Activated naive CD8-positive, alpha-beta T cell treated with anti-CD3 and anti-CD28 coated beads, Interleukin-2, amount 50 U/mL, for 16 hours (primary cell): ENCODE measurements around the gene COG4.
A peak's percentile ranks its signal among the peaks of the same experiment; 100 is the strongest.
"Not testable (repeated sequence)": the region's sequence is repeated elsewhere in the genome, so short reads cannot be mapped to it uniquely, and the experiment has no call there.

Experiments
- DNase-seq: peaks from one replicate; pipeline ENCODE4 v3.0.0-alpha.2; 2020; ENCODE audit warnings: low read depth, low spot score

Gene COG4

DNA sequence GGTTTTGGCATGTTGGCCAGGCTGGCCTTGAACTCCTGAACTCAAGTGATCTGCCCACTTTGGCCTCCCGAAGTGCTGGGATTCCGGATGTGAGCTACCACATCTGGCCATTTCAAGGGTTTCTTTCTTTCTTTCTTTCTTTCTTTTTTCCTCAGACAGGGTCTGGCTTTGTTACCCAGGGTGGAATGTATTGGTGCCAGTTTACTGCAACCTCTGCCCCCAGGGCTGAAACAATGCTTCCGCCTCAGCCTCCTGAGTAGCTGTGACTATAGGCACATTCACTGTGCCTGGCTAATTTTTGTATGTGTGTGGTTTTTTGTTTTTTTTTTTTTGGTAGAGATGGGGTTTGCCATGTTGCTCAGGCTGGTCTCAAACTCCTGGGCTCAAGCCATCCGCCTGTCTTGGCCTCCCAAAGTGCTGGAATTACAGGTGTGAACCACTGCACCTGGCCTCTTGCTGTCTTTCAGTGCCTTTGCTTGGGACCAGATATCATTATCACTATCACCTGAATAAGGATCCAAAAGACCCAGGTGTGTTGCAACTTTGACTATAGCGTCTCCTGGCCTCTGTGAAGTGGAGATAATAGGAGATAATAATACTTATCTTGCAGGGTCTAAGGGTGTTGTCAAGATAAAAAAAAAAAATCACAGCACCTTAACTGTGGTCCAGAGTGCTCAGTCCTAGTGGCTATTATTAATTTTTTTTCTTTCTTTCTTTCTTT is 65.7 kb downstream of the COG4 start:
- DNase-seq, result no peak

GRCh38 chr16:70455910-70456309 is 67.4 kb downstream of the COG4 start:
- no peak for DNase-seq

DNA sequence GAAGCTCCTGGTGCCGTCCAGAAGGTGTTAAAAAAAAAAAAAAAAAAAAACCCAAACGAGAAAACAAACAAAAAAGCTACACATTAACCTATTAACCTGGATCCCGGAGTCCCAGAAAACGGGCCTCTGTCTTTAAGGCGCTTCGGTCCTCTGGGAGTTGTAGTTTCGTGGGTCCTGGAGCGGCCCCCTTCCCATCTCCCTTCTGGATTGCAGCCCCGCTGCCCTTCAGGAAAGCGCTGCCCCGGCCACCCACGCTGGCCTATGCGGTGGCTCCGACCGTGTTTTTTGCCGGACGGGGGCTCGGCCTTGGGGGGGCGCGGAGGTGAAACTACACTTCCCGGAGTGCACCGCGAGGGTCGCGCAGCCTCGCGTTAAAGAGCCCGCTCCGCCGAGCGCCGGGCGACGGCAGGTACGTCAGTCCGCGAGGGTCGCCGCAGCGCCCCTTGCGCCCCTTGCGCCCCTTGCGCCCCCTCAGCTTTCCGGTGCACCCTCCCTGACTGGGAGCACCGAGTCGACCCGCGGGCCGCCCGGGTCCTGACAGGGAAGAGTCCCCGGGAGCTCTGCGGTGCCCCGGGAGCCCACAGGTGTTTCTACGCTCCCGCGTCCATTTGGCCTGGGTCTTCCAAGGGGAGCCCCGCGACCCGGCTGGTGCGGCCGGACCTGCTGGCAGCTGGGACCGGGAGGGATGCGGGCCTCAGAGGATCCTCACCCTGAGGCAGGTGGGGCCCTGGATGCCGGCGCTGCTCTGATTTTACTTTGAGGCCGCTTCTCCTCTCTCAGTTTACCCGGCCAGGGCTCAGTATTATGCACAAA is 68.9 kb downstream of the COG4 start, which contains the start of gene FCSK:
TSS of gene FCSK (plus strand) at position 374 of the 813 bp plus-strand sequence. CDS start 8,596 bp downstream, outside the sequence.
- peak; percentile 16 for DNase-seq

- no peak for DNase-seq
Measured at GRCh38 chr16:70453892-70454221, 69.5 kb downstream of the COG4 start.

DNA sequence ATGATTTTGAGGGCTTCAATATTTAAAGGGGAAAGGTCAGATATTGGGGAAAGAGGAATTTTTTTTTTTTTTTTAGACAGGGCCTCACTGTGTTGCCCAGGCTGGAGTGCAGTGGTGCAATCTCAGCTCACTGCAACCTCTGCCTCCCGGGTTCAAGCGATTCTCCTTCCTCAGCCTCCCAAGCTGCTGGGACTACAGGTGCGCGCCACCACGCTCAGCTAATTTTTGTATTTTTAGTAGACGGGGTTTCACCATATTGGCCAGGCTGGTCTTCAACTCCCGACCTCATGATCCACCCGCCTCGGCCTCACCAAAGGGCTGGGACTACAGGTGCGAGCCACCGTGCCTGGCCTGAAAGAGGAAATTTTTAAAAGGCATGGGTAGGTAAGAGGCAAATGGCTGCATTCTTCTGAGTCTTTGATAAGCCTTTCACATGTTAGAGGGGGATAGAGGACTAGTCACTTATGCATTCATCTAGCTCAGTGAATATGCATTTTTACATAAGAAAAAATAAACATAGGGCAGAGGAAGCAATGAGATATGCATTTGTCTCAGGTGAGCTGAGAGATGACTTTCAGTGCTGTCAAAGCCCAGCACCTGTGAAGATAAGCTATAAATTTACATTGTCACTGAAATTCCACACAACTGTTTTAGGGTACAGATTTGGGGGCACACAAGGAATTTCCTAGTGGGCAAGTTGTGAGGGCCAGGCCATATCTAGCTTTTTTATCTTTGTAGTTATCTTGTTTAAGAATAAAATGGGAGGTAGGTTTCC is 70.0 kb downstream of the COG4 start:
- DNase-seq, result no peak

DNA sequence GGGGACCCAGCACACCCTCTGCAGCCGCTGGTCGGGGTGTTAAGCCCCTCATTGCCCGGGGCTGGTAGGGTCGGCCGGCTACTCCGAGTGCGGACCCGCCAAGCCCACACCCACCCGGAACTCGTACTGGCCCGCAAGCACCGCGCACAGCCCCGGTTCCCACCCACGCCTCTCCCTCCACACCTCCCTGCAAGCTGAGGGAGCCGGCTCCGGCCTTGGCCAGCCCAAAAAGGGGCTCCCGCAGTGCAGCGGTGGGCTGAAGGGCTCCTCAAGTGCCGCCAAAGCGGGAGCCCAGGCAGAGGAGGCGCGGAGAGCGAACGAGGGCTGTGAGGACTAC is 72.4 kb downstream of the COG4 start:
- DNase-seq, result not testable (repeated sequence)

DNA sequence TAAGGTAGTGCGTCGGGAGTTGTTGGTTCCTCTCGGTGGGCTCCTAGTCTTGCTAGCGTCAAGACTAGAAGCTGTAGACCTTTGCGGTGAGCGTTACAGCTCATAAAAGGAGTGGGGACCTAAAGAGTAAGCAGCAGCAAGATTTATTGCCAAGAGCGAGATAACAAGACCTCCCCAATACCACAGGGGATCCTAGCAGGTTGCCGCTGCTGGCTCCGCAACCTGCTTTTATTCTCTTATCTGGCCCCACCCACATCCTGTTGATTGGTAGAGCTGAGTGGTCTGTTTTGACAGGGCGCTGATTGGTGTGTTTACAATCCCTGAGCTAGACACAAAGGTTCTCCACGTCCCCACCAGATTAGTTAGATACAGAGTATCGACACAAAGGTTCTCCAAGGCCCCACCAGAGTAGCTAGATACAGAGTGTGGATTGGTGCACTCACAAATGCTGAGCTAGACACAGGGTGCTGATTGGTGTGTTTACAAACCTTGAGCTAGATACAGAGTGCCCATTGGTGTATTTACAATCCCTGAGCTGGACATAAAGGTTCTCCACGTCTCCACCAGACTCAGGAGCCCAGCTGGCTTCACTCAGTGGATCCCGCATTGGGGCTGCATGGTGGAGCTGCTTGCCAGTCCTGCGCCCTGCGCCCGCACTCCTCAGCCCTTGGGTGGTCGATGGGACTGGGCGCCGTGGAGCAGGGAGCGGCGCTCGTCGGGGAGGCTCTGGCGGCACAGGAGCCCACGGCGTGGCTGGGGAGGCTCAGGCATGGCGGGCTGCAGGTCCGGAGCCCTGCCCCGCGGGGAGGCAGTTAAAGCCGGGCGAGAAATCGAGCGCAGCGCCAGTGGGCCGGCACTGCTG is 73.0 kb downstream of the COG4 start:
- DNase-seq, result not testable (repeated sequence)

DNA sequence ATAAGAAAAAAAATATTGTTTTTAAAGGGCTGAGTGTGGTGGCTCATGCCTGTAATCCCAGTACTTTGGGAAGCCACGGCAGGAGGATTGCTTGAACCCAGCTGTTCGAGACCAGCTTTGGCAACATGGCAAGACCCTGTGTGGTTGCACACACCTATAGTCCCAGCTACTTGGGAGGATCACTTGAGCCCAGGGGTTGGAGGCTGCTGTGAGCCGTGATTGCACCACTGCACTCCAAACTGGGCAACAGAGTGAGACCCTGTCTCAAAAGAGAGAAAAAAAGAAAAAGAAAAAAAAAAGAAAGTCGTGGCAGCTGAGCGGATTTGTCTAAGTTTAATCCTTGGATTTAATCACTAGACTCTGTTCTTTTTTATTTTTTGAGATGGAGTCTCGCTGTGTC is 75.3 kb downstream of the COG4 start:
- no peak for DNase-seq

DNA sequence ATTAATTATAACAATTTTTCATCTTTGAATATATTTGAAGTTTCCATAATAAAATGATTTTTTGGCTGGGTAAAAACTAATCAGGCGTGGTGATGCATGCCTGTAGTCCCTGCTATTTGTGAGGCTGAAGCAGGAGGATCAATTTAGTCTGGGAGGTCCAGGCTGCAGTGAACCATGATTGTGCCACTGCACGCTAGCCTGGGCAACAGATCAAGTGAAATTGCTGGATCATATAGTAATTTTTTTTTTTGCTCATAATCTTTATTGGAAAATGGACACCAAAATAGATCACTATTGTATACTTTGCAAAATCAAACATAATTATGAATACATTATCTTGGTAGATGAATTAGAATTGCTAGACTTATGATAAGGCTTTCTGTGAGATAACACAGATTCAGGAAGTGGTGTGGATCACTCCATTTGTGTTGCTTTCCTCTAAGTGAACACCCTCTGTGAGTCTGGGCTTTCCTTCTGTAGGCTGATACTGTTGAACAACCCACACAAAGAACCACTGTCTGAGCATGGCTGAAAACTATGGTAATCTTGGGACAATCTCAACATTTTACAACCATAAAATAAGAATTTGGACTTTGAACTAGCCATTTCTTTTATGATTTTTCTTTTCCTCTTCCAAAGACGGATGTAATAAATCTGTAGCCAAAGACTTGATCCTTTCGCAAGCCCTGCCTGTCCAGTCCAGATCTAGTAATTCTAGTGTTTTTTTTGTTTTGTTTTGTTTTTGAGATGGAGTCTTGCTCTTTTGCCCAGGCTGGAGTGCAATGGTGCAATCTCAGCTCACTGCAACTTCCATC is 78.9 kb downstream of the COG4 start:
- no peak for DNase-seq

GRCh38 chr16:70442344-70442743 is 81.0 kb downstream of the COG4 start:
- no peak for DNase-seq

GRCh38 chr16:70441406-70441990 is 81.9 kb downstream of the COG4 start:
- no peak for DNase-seq

- no peak for DNase-seq
Measured at GRCh38 chr16:70440009-70440692, 83.2 kb downstream of the COG4 start.

DNA sequence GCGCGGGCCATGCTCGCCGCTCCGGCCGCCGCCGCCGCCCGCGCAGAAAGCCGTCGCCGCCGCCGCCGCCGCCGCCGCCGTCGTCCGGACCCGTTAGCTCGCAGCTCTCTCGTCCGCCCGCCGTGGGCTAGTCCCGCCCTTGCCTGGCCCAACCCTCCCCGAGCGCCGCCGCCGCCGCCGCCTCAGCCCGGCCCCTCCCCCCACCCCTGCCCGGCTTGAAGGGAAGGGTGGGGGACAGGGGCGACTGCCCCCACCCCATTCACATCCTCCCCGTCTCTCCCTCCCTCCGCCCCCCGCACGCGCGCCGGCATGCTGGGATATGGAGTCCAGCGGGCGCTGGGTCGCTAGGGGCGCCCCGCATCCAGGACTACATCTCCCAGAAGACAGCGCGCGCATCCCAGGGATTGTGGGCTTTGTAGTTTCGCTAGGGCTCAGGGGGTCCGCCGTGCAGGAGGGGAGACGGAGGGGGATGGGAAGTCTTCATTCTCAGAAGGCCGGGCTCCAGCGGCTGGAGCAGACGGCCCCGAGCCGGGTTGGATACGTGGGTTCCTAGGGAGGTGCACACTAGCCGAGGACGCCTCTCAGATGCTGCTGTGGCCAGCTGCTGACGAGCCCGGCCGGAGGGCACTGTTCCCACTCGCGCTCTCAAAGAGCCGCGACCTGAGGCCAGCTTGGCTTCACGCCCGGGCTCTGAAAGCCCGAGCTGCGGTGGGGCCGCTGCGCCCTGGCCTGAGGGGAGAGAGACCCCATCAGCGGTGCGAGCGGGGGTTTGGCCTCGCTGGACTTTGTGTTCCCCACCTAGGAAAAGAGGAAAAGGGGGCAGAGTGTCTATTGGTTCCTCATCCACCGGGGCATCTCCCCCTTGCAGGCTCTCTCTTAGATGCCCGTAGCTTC is 84.1 kb downstream of the COG4 start, which contains the start of gene ST3GAL2:
TSS of gene ST3GAL2 (minus strand) at position 132 of the 894 bp plus-strand sequence. CDS start 40,570 bp downstream, outside the sequence.
- peak; percentile 88 for DNase-seq

DNA sequence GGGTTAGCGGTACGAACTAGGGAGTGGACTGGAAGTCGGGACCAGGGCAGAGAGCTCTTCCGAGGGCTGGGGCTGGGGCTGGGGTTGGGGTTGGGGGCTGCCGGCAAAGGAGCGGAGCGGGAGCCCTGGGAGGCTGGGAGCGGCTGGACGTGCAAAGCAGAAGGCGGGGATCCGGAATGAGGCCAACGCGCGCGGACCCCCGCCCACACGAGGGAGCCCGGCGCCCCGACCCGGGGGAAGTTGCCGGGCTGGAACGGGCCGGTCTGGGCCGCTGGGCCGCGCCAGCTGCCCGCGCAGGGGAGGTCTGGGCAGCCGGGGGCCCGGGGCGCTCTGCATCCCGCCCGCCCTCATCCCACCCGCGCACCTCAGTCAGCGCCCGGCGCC is 84.8 kb downstream of the COG4 start:
- DNase-seq, result no peak

GRCh38 chr16:70437582-70438557 is 85.5 kb downstream of the COG4 start:
- DNase-seq, result no peak

- DNase-seq, result no peak
Measured at GRCh38 chr16:70437017-70437581, 86.3 kb downstream of the COG4 start.
